Endodermal cell (in vitro differentiated cells): ENCODE data around the gene C2CD3. TPM values are rescaled to one million over a fixed set of nuclear protein-coding genes. Genes with fewer than 3 reads are reported as not detected.

Source experiments
- DNase-seq: peaks from one replicate; pipeline ENCODE4 v3.0.0-alpha.2; 2017
- H3K27ac ChIP-seq: 2 replicates; pipeline ENCODE4 v1.5.1; 2013; ENCODE audit warnings: mild to moderate bottlenecking, low read depth, low read length, moderate library complexity
- H3K27me3 ChIP-seq: 2 replicates; pipeline ENCODE4 v1.6.1; 2013; ENCODE audit warnings: mild to moderate bottlenecking, low read length, moderate library complexity; ENCODE audit not compliant: insufficient read depth, control insufficient read depth, poor library complexity, severe bottlenecking
- H3K36me3 ChIP-seq: 2 replicates; pipeline ENCODE4 v1.7.0; 2013; ENCODE audit warnings: mild to moderate bottlenecking, low read length, moderate library complexity; ENCODE audit not compliant: control insufficient read depth, insufficient read depth
- H3K4me1 ChIP-seq: one replicate; pipeline ENCODE4 v1.7.0; 2013; ENCODE audit warnings: low read length; ENCODE audit not compliant: control insufficient read depth, insufficient read depth
- H3K4me3 ChIP-seq: 2 replicates; pipeline ENCODE4 v1.5.1; 2013; ENCODE audit warnings: mild to moderate bottlenecking, low read length, moderate library complexity
- H3K9ac ChIP-seq: 2 replicates; pipeline ENCODE4 v1.6.1; 2013; ENCODE audit warnings: mild to moderate bottlenecking, low read length, moderate library complexity; ENCODE audit not compliant: poor library complexity, severe bottlenecking; ENCODE audit errors: extremely low read depth
- H3K9me3 ChIP-seq: 2 replicates; pipeline ENCODE4 v1.6.1; 2013; ENCODE audit warnings: mild to moderate bottlenecking, low read length, moderate library complexity; ENCODE audit not compliant: control insufficient read depth
- H3K27ac Mint-ChIP-seq: 2 replicates; pipeline ENCODE4 v1.8.0; 2020; ENCODE audit warnings: mixed read lengths
- H3K27me3 Mint-ChIP-seq: 2 replicates; pipeline ENCODE4 v1.8.0; 2021; ENCODE audit warnings: mild to moderate bottlenecking, mixed read lengths; ENCODE audit not compliant: insufficient read depth
- H3K36me3 Mint-ChIP-seq: 2 replicates; pipeline ENCODE4 v1.8.0; 2020; ENCODE audit warnings: low read depth, mixed read lengths
- H3K4me1 Mint-ChIP-seq: 2 replicates; pipeline ENCODE4 v1.8.0; 2020; ENCODE audit warnings: mixed read lengths
- H3K4me3 Mint-ChIP-seq: 2 replicates; pipeline ENCODE4 v1.8.0; 2020; ENCODE audit warnings: mild to moderate bottlenecking, moderate library complexity, mixed read lengths
- H3K9me3 Mint-ChIP-seq: 2 replicates; pipeline ENCODE4 v1.8.0; 2020; ENCODE audit warnings: mild to moderate bottlenecking, mixed read lengths
- WGBS, 2 experiments: methylation state at CpG; one replicate each; pipeline versions ENCODE4 v1.1.5 to v1.1.7; 2013; ENCODE audit warnings: missing lambda C conversion rate in 2 of 2, mixed read lengths in 1 of 2; ENCODE audit not compliant: insufficient coverage in 1 of 2, insufficient read length in 1 of 2; 5-methylcytosine and 5-hydroxymethylcytosine counted together
- total RNA-seq, 2 donors: library from RNA; stranded (reverse); fragmentation: NEBNext Ultra II Directional in 1 of 2; extraction: Animal tissue kit (Norgen Biotek cat#: 25700) in 1 of 2; gene quantifications; 2 replicates in 1 of 2; 3 replicates in 1 of 2; pipeline ENCODE4 v1.2.1, GENCODE V29; 2021
- TF ChIP-seq, protein P1 (sequence below): fragments of 200-600 bp; sonication (generic); conservative IDR thresholded peaks from 2 replicates; pipeline ENCODE4 v1.5.0; 2021; ENCODE audit warnings: antibody characterized with exemption, mild to moderate bottlenecking

Gene C2CD3
- total RNA-seq, 2 donors from 2014 or later: 31.0 to 34.2 TPM

DNA sequence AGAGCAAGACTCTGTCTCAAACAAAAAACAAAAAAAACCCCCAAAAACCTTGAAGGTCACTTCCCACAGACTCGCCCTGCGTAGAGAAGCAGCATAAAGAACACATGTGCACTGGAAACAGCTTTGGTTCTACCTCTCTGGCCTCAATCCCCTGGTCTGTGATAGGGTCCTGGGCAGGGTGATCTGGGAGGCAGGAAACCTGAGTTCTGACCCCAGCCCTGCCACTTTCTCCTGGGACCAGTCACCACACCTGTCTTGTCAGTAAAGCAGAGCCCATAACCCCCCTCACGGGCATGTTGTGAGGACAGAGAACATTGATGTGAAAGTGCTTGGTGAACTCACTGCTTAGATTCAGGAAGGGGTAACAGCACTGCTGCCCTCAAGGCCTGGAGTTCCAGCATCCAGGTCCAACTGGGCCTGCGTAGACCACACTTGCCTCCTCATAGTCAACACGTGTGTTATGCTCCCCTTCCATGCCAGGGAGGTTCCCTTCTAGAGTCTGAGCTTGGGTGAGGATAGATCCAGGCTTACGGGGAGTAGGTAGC is 199.6 kb downstream of the C2CD3 start:
- Histone ChIP-seq H3K4me1 (no peaks in the 10 kb centered on the region), H3K9ac (no peak overlapping the region), H3K36me3 (peaks cover 19% of the 10 kb centered on the region), H3K9me3 (no peaks in the 10 kb centered on the region), H3K4me3 (no peak overlapping the region), H3K27ac (no peak overlapping the region), H3K27me3 (no peaks in the 10 kb centered on the region)
- DNase-seq: no peak
- H3K4me3 Mint-ChIP-seq: no peak overlapping the region
- peaks cover 23% of the 10 kb centered on the region for H3K36me3 Mint-ChIP-seq
- H3K27ac Mint-ChIP-seq: no peak overlapping the region
- TF ChIP-seq, protein P1, sequence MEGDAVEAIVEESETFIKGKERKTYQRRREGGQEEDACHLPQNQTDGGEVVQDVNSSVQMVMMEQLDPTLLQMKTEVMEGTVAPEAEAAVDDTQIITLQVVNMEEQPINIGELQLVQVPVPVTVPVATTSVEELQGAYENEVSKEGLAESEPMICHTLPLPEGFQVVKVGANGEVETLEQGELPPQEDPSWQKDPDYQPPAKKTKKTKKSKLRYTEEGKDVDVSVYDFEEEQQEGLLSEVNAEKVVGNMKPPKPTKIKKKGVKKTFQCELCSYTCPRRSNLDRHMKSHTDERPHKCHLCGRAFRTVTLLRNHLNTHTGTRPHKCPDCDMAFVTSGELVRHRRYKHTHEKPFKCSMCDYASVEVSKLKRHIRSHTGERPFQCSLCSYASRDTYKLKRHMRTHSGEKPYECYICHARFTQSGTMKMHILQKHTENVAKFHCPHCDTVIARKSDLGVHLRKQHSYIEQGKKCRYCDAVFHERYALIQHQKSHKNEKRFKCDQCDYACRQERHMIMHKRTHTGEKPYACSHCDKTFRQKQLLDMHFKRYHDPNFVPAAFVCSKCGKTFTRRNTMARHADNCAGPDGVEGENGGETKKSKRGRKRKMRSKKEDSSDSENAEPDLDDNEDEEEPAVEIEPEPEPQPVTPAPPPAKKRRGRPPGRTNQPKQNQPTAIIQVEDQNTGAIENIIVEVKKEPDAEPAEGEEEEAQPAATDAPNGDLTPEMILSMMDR: no peak
- H3K9me3 Mint-ChIP-seq: no peaks in the 10 kb centered on the region
- 86 to 91% methylated on average over 5 to 6 of the region's 6 CpGs for WGBS, 2 experiments
- no peaks in the 10 kb centered on the region for H3K4me1 Mint-ChIP-seq
- H3K27me3 Mint-ChIP-seq: peaks cover 4% of the 10 kb centered on the region

DNA sequence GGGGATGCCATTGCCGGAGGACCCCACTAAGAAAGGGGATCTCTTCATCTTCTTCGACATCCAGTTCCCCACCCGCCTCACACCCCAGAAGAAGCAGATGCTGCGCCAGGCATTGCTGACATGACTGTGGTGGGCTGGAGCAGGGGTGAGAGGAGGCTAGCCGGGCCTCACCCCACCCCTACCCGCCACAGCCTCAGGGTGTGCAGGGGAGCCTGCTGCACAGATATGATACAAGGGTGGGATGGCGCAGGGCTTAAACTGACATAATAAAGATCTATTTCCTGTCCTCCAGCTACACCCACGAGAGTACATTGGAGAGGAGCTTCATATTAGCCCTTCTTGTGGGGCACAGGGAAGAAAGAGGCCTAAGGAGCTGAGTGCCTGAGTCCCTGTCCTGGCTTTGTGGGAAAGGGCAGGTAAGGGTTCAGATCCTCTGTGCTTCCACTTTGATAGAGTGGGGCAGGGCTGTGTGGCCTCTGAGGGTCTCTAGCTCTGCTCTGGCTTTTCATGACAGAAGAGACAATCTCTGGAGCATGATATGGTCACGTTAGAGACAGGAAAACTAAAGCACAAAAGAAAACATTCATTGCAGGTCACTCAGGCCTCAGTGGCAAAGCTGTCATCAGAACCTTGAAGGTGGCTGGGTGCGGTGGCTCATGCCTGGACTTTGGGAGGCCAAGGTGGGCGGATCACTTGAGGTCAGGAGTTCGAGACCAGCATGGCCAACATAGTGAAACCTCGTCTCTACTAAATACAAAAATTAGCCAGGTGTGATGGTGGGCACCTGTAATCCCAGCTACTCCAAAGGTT is 200.6 kb downstream of the C2CD3 start:
- 87 to 88% methylated on average over 6 to 12 of the region's 13 CpGs for WGBS, 2 experiments
- Histone ChIP-seq H3K9ac (no peak overlapping the region), H3K4me1 (no peaks in the 10 kb centered on the region), H3K27ac (no peak overlapping the region), H3K4me3 (no peak overlapping the region), H3K36me3 (peaks cover 11% of the 10 kb centered on the region), H3K9me3 (no peaks in the 10 kb centered on the region), H3K27me3 (no peaks in the 10 kb centered on the region)
- H3K4me1 Mint-ChIP-seq: no peaks in the 10 kb centered on the region
- H3K27me3 Mint-ChIP-seq: peaks cover 4% of the 10 kb centered on the region
- no peaks in the 10 kb centered on the region for H3K9me3 Mint-ChIP-seq
- no peak overlapping the region for H3K4me3 Mint-ChIP-seq
- H3K27ac Mint-ChIP-seq: no peak overlapping the region
- H3K36me3 Mint-ChIP-seq: peaks cover 14% of the 10 kb centered on the region
- TF ChIP-seq, protein P1: no peak
- no peak for DNase-seq

DNA sequence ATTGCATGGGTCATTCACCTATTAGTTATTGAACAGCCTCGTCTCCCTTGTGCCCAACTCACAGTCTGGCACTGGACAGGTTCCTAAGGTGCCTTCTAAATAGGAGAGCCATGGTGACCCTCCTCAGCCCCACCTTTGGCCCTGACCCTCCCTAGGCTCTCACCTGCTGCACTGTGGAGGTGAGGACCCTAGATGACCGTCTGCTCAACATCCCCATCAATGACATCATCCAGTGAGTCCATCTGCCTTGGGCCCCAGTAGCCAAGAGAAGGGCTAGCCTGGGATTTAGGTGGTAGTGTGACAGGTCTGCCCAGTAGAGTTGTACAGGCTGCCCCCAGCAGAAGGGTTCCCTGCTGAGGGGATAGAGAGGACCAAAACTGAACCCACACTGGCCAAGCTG is 201.7 kb downstream of the C2CD3 start:
- Mint-ChIP-seq H3K36me3 (peaks cover 4% of the 10 kb centered on the region), H3K4me1 (peaks cover 3% of the 10 kb centered on the region), H3K27me3 (peaks cover 6% of the 10 kb centered on the region), H3K4me3 (no peak overlapping the region), H3K9me3 (no peaks in the 10 kb centered on the region), H3K27ac (no peak overlapping the region)
- Histone ChIP-seq H3K4me3 (no peak overlapping the region), H3K27ac (no peak overlapping the region), H3K9me3 (no peaks in the 10 kb centered on the region), H3K9ac (no peak overlapping the region), H3K36me3 (peaks cover 3% of the 10 kb centered on the region), H3K4me1 (no peaks in the 10 kb centered on the region), H3K27me3 (no peaks in the 10 kb centered on the region)
- TF ChIP-seq, protein P1: no peak
- 87 to 100% methylated on average over 1 to 2 of the region's 2 CpGs for WGBS, 2 experiments
- DNase-seq: no peak
